LoVo (cell line): Measurements from ENCODE around the gene HPCA.

Experiments used
- DNase-seq: peaks from one replicate; pipeline ENCODE4 v3.0.0-alpha.2; 2016; ENCODE audit warnings: low spot score

HPCA gene

GRCh38 chr1:32937061-32937460 is 50.8 kb downstream of the HPCA start:
- no peak for DNase-seq

- DNase-seq: peak; percentile 30
Measured at GRCh38 chr1:32939655-32940371, 53.5 kb downstream of the HPCA start.

- no peak for DNase-seq
Measured at GRCh38 chr1:32944180-32944579, 57.9 kb downstream of the HPCA start.
